IMR-90 (cell line): Measurements from ENCODE around the gene PTPRC. TPM values are rescaled to one million over a fixed set of nuclear protein-coding genes. Genes with fewer than 3 reads are reported as not detected.

Experiments
- ATAC-seq: fragments of 200-7000 bp; cut with Tn5 transposase; 2 replicates; pipeline ENCODE4 v1.9.1; 2020; ENCODE audit warnings: low read depth, mild to moderate bottlenecking, moderate library complexity
- BruUV-seq: library from RNA; stranded (reverse); fragments of 400-500 nt; replicated peaks from 2 replicates; lab custom pipeline; 2021; lab: Mats Ljungman, UMichigan
- CTCF ChIA-PET: fragments of 300-600 bp; formaldehyde crosslinking; extraction: SDS; loops from one replicate; lab custom pipeline; 2021; ENCODE audit warnings: antibody characterized with exemption; lab: Yijun Ruan, JAX
- POLR2A ChIA-PET: fragments of 300-600 bp; sonication (Branson Sonifier 250); formaldehyde crosslinking; loops from one replicate; lab custom pipeline; 2022; ENCODE audit warnings: antibody characterized with exemption; ENCODE audit not compliant: unreplicated experiment; lab: Charles Lee
- DNase-seq: peaks from one replicate; pipeline ENCODE4 v3.0.0; 2013
- H2AFZ ChIP-seq: replicated peaks from 2 replicates; pipeline ENCODE3; 2013; ENCODE audit warnings: low read length, mild to moderate bottlenecking; ENCODE audit not compliant: poor library complexity
- H2AK5ac ChIP-seq: 2 replicates; pipeline ENCODE4 v1.6.1; 2013; ENCODE audit warnings: low read depth, low read length, inconsistent platforms
- H2AK9ac ChIP-seq: replicated peaks from 2 replicates; pipeline ENCODE3; 2013; ENCODE audit warnings: mild to moderate bottlenecking, low read depth, low read length, moderate library complexity; ENCODE audit not compliant: poor library complexity
- H2BK120ac ChIP-seq: 2 replicates; pipeline ENCODE4 v1.6.1; 2013; ENCODE audit warnings: low read depth, low read length, inconsistent platforms
- H2BK15ac ChIP-seq: 3 replicates; pipeline ENCODE4 v1.6.1; 2013; ENCODE audit warnings: low read depth, low read length, inconsistent platforms
- H2BK20ac ChIP-seq: 2 replicates; pipeline ENCODE4 v1.6.1; 2013; ENCODE audit warnings: low read depth, mild to moderate bottlenecking, inconsistent platforms, low read length, moderate library complexity
- H2BK5ac ChIP-seq: 2 replicates; pipeline ENCODE4 v1.6.1; 2013; ENCODE audit warnings: mild to moderate bottlenecking, low read depth, low read length, inconsistent platforms; ENCODE audit not compliant: poor library complexity, severe bottlenecking
- H3K14ac ChIP-seq: replicated peaks from 2 replicates; pipeline ENCODE4 v1.6.1; 2013; ENCODE audit warnings: low read depth, low read length, inconsistent platforms
- H3K18ac ChIP-seq: 2 replicates; pipeline ENCODE4 v1.6.1; 2013; ENCODE audit warnings: low read depth, low read length, control low read depth
- H3K23ac ChIP-seq: 2 replicates; pipeline ENCODE4 v1.6.1; 2013; ENCODE audit warnings: low read depth, low read length, inconsistent platforms
- H3K27ac ChIP-seq: 2 replicates; pipeline ENCODE4 v1.5.1; 2013; ENCODE audit warnings: mild to moderate bottlenecking, control low read depth, low read length; ENCODE audit not compliant: insufficient read depth
- H3K27me3 ChIP-seq: 2 replicates; pipeline ENCODE4 v1.6.1; 2013; ENCODE audit warnings: low read length; ENCODE audit not compliant: control insufficient read depth, insufficient read depth
- H3K36me3 ChIP-seq: 2 replicates; pipeline ENCODE4 v1.6.1; 2013; ENCODE audit warnings: low read length, mixed read lengths; ENCODE audit not compliant: control insufficient read depth, insufficient read depth
- H3K4ac ChIP-seq: 2 replicates; pipeline ENCODE4 v1.6.1; 2013; ENCODE audit warnings: low read depth, low read length, inconsistent platforms
- H3K4me1 ChIP-seq: 2 replicates; pipeline ENCODE4 v1.6.1; 2013; ENCODE audit warnings: low read length, mixed read lengths; ENCODE audit not compliant: control insufficient read depth, insufficient read depth
- H3K4me2 ChIP-seq: 2 replicates; pipeline ENCODE4 v1.6.1; 2013; ENCODE audit warnings: low read depth, mild to moderate bottlenecking, control low read depth, low read length, moderate library complexity
- H3K4me3 ChIP-seq: 2 replicates; pipeline ENCODE4 v1.5.1; 2013; ENCODE audit warnings: low read depth, mild to moderate bottlenecking, control low read depth, low read length, moderate library complexity; ENCODE audit not compliant: insufficient read depth
- H3K56ac ChIP-seq: 2 replicates; pipeline ENCODE4 v1.6.1; 2013; ENCODE audit warnings: low read length, inconsistent platforms; ENCODE audit not compliant: insufficient read depth; ENCODE audit errors: extremely low read depth
- H3K79me1 ChIP-seq, 2 experiments: 2 replicates each; pipeline ENCODE4 v1.6.1; 2013; ENCODE audit warnings: low read length in 2 of 2, inconsistent platforms in 1 of 2, low read depth in 1 of 2
- H3K9ac ChIP-seq: 2 replicates; pipeline ENCODE4 v1.6.1; 2013; ENCODE audit warnings: low read depth, low read length, control low read depth
- H3K9me1 ChIP-seq: 2 replicates; pipeline ENCODE4 v1.6.1; 2013; ENCODE audit warnings: low read length, inconsistent platforms; ENCODE audit not compliant: insufficient read depth
- H3K9me3 ChIP-seq: 2 replicates; pipeline ENCODE4 v1.6.1; 2013; ENCODE audit warnings: low read length; ENCODE audit not compliant: control insufficient read depth, insufficient read depth
- H4K20me1 ChIP-seq: 2 replicates; pipeline ENCODE4 v1.6.1; 2013; ENCODE audit warnings: low read length, inconsistent platforms; ENCODE audit not compliant: insufficient read depth
- H4K5ac ChIP-seq: 2 replicates; pipeline ENCODE4 v1.6.1; 2013; ENCODE audit warnings: mild to moderate bottlenecking, low read depth, low read length, control low read depth
- H4K8ac ChIP-seq, 2 experiments: 2 replicates each; pipeline ENCODE4 v1.6.1; 2013; ENCODE audit warnings: low read depth in 2 of 2, low read length in 2 of 2, control low read depth in 1 of 2, inconsistent platforms in 1 of 2
- H4K91ac ChIP-seq: 2 replicates; pipeline ENCODE4 v1.6.1; 2013; ENCODE audit warnings: low read depth, low read length, inconsistent platforms; ENCODE audit not compliant: insufficient read depth
- BHLHE40 ChIP-seq: fragments of 150-350 bp; IDR thresholded peaks from 2 replicates; pipeline ENCODE4 v1.6.1; 2016; ENCODE audit warnings: mild to moderate bottlenecking, low read depth, low read length
- CEBPB ChIP-seq: IDR thresholded peaks from 2 replicates; pipeline ENCODE4 v1.6.1; 2012; ENCODE audit warnings: low read depth, low read length, improper control_type of control experiment
- CHD1 ChIP-seq: IDR thresholded peaks from 2 replicates; pipeline ENCODE4 v1.6.1; 2012; ENCODE audit warnings: low read depth, low read length, improper control_type of control experiment
- CTCF ChIP-seq: conservative IDR thresholded peaks from 2 replicates; pipeline ENCODE4 v1.5.1; 2012; ENCODE audit warnings: mild to moderate bottlenecking, low read depth, low read length, improper control_type of control experiment
- FOS ChIP-seq: fragments of 150-350 bp; IDR thresholded peaks from 2 replicates; pipeline ENCODE4 v1.6.1; 2016; ENCODE audit warnings: low read depth, low read length
- MAFK ChIP-seq: IDR thresholded peaks from 2 replicates; pipeline ENCODE4 v1.6.1; 2012; ENCODE audit warnings: low read depth, low read length, improper control_type of control experiment
- MAZ ChIP-seq: IDR thresholded peaks from 2 replicates; pipeline ENCODE4 v1.6.1; 2012; ENCODE audit warnings: low read depth, mild to moderate bottlenecking, low read length, improper control_type of control experiment, moderate library complexity, borderline replicate concordance
- MXI1 ChIP-seq: IDR thresholded peaks from 2 replicates; pipeline ENCODE4 v1.6.1; 2012; ENCODE audit warnings: low read depth, mild to moderate bottlenecking, low read length, moderate library complexity, borderline replicate concordance
- NFE2L2 ChIP-seq: fragments of 150-350 bp; IDR thresholded peaks from 2 replicates; pipeline ENCODE4 v1.6.1; 2016; ENCODE audit warnings: low read depth, mild to moderate bottlenecking, low read length
- POLR2A ChIP-seq: IDR thresholded peaks from 2 replicates; pipeline ENCODE4 v1.6.1; 2012; ENCODE audit warnings: mild to moderate bottlenecking, low read depth, low read length
- RAD21 ChIP-seq: IDR thresholded peaks from 2 replicates; pipeline ENCODE4 v1.6.1; 2012; ENCODE audit warnings: low read length, improper control_type of control experiment
- RCOR1 ChIP-seq: IDR thresholded peaks from 2 replicates; pipeline ENCODE4 v1.6.1; 2012; ENCODE audit warnings: mild to moderate bottlenecking, low read length, improper control_type of control experiment; ENCODE audit not compliant: insufficient replicate concordance
- RFX5 ChIP-seq: IDR thresholded peaks from 2 replicates; pipeline ENCODE4 v1.8.0; 2012; ENCODE audit warnings: low read depth, mild to moderate bottlenecking, low read length, moderate library complexity
- SMC3 ChIP-seq: fragments of 150-350 bp; IDR thresholded peaks from 2 replicates; pipeline ENCODE4 v1.6.1; 2016; ENCODE audit warnings: low read depth, mild to moderate bottlenecking, antibody characterized with exemption, low read length, moderate library complexity
- USF2 ChIP-seq: fragments of 150-350 bp; IDR thresholded peaks from 2 replicates; pipeline ENCODE4 v1.6.1; 2017; ENCODE audit warnings: mild to moderate bottlenecking, antibody characterized with exemption, low read length, low read depth
- WGBS, 2 experiments: methylation state at CpG; one replicate each; pipeline versions ENCODE4 v1.1.5 to v1.1.7; 2013; ENCODE audit warnings: missing lambda C conversion rate in 2 of 2; ENCODE audit not compliant: insufficient read length in 1 of 2; ENCODE audit errors: extremely low coverage in 2 of 2; 5-methylcytosine and 5-hydroxymethylcytosine counted together
- dilution Hi-C: fragments of 300-500 bp; cut with HindIII; formaldehyde crosslinking; loops from one replicate; pipeline ENCODE4 v1.14.3; 2018; ENCODE audit warnings: low sequenced_read_pairs; ENCODE audit not compliant: unreplicated experiment
- in situ Hi-C: fragments of 300-500 bp; cut with MboI; formaldehyde crosslinking; loops from 3 replicates; pipeline ENCODE4 v1.14.3; 2019; ENCODE audit warnings: low sequenced_read_pairs, inconsistent platforms, mixed read lengths
- intact Hi-C: fragments of 100-400 bp; cut with micrococcal nuclease; formaldehyde crosslinking; loops from 2 replicates; pipeline ENCODE4 v1.10.0; 2022
- polyA plus RNA-seq, 3 experiments: library from polyadenylated mRNA; depleted of rRNA; stranded (reverse); fragments of >200 nt; gene quantifications; 2 replicates each; pipeline ENCODE4 v1.2.3, GENCODE V29; 2012; ENCODE audit warnings: low replicate concordance in 1 of 3
- total RNA-seq: library from RNA; depleted of rRNA; stranded (reverse); fragments of >200 nt; gene quantifications from 2 replicates; pipeline ENCODE4 v1.2.3, GENCODE V29; 2012

PTPRC gene
- total and polyA plus RNA-seq, 2 of the 4 experiments (the other 2 are of a cell fraction) = not detected

DNA sequence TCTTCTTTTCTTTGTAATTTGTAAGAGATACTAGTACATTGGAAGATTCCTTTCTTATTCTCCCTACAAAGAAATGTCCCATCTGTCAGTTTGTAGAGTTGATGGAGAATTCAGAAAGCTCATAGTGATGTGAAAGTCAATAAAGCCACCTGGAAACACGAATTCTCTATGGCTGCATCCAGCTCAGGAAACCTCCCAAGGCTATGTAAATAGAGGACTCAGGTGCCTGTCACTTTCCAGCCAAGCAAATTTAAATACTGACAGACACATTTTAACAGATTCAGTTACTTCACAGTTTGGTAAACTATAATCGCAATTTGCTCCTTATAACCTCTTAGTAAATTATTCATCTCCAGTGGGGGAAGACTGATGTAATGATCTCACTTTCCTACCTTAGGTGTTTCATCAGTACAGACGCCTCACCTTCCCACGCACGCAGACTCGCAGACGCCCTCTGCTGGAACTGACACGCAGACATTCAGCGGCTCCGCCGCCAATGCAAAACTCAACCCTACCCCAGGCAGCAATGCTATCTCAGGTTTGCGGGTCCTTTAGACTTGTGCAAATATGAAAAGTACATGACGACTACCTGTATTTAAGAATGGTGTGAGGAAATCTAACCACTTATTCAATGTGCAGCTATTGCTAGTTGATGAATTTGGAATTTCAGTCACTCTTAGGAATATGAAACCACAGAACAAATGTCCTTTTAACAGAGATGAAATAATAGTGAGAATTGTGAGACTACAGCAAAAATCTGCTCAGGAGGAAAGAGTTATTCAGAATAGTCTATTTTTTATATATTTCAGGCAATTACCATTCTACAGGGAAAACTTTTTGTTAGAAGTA, 60.6 kb downstream of the PTPRC start:
- dilution Hi-C loops = no loop called here
- in situ Hi-C loops = loop anchor here (25.0 kb wide), 2 partner anchors 787 to 1162 kb away; partner anchors contain the start of genes C1orf53 and LHX9
- no peaks in the 10 kb centered on the region for H4K20me1 ChIP-seq
- H3K4ac ChIP-seq = no peak overlapping the region
- no TSS peak for BruUV-seq
- H3K9ac ChIP-seq = no peak overlapping the region
- POLR2A ChIA-PET = no interaction called here
- no peak overlapping the region for H2BK5ac ChIP-seq
- no peak overlapping the region for H3K23ac ChIP-seq
- no peak overlapping the region for H4K5ac ChIP-seq
- no peak overlapping the region for H4K91ac ChIP-seq
- no peaks in the 10 kb centered on the region for H3K79me1 ChIP-seq
- peaks cover 3% of the 10 kb centered on the region; the same call in 1 of the 2 replicates for H3K9me1 ChIP-seq
- H3K18ac ChIP-seq = no peak overlapping the region
- no peaks in the 10 kb centered on the region for H3K4me1 ChIP-seq
- DNase-seq = peak; percentile 28
- no peaks in the 10 kb centered on the region for H3K27me3 ChIP-seq
- intact Hi-C loops = no loop called here
- no peak overlapping the region for H2AFZ ChIP-seq
- no peaks in the 10 kb centered on the region for H3K36me3 ChIP-seq
- no peak overlapping the region for H2AK9ac ChIP-seq
- no peak overlapping the region for H3K27ac ChIP-seq
- H4K8ac ChIP-seq = no peak overlapping the region
- no peak overlapping the region for H2BK15ac ChIP-seq
- H2BK20ac ChIP-seq = no peak overlapping the region
- no CpG with 5 or more reads among the region's 13 CpGs for WGBS, 2 experiments
- ATAC-seq = peak; percentile 71
- no peak overlapping the region for H3K14ac ChIP-seq
- H3K9me3 ChIP-seq = no peaks in the 10 kb centered on the region
- no peak overlapping the region for H2AK5ac ChIP-seq
- CTCF ChIA-PET = no interaction called here
- no peak overlapping the region for H2BK120ac ChIP-seq
- peak overlapping the region; percentile 79 for H3K4me2 ChIP-seq
- H3K56ac ChIP-seq = no peak overlapping the region
- H3K4me3 ChIP-seq = peak overlapping the region; percentile 23; the same call in 1 of the 2 replicates
- no peak for TF ChIP-seq FOS
- peak; percentile 50 for TF ChIP-seq RAD21
- no peak for TF ChIP-seq USF2
- TF ChIP-seq MXI1 = no peak
- no peak for TF ChIP-seq BHLHE40
- TF ChIP-seq CEBPB = no peak
- TF ChIP-seq MAZ = no peak
- TF ChIP-seq MAFK = no peak
- no peak for TF ChIP-seq RCOR1
- TF ChIP-seq SMC3 = peak; percentile 52
- no peak for TF ChIP-seq RFX5
- TF ChIP-seq CHD1 = no peak
- peak; percentile 60 for TF ChIP-seq CTCF
- no peak for TF ChIP-seq POLR2A
- TF ChIP-seq NFE2L2 = no peak
